ENCODE measurements around the gene HOXD1. TPM values are rescaled to one million over a fixed set of nuclear protein-coding genes. Genes with fewer than 3 reads are reported as not detected.

HOXD1 gene
- total and polyA plus RNA-seq, 2 of the 4 experiments (the other 2 are of a cell fraction) = not detected

DNA sequence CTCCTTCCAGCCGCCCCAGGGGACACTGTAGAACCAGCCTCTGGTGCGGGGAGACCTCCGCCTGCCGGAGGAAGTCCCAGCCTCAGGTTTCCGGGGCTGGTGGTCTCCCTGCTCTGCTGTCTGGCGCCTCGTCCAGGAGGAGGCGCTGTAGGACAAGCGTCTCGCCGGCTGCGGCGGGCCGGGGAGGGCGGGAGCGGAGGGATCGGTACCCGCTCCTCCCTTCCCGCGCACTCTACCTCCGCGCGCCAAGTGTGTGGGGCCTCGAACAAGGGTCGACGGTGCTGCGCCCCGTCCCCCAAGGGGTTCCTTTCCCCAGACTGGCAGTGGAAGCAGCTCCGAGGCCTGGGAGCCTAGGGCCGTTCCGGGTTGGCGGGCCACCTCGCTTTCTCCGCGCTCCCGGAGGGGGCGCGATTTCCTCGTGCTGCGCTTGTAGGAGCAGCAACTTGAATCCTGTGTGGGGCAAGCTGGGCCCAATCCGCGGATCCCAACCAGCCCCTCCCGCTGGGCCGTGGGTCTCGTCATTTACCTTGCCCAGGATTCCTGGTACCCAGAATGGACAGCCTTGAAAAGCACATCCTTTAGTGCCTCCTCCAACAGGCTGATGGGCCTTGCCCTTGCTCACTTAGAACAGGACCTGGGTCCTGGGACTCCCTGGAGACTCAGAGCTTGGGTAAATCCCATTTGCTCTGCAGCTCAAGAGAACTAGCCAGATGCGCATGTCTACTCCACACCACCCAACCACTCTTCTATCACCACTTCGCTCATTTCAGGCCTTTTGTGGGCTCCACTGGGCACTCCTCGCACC is 47.8 kb upstream of the HOXD1 start:
- H2AK9ac ChIP-seq (replicated peaks; ENCODE audit: low read depth, low read length, poor library complexity) = no peak overlapping the region
- H3K36me3 ChIP-seq (ENCODE audit: control insufficient read depth, insufficient read depth, low read length) = no peaks in the 10 kb centered on the region
- H4K20me1 ChIP-seq (ENCODE audit: insufficient read depth, low read length) = no peaks in the 10 kb centered on the region
- no peak overlapping the region for H3K23ac ChIP-seq (ENCODE audit: low read depth, low read length)
- no peak overlapping the region for H2BK15ac ChIP-seq (ENCODE audit: low read depth, low read length)
- in situ Hi-C loops (cut with MboI; ENCODE audit: low sequenced_read_pairs) = loop anchor here (5.0 kb wide), 1 partner anchor 412 kb away; no protein-coding TSS in a partner anchor
- peak overlapping the region; percentile 50 for H3K4me3 ChIP-seq (ENCODE audit: insufficient read depth, low read depth, low read length)
- peaks cover 74% of the 10 kb centered on the region for H3K27me3 ChIP-seq (ENCODE audit: control insufficient read depth, insufficient read depth, low read length)
- no peak overlapping the region for H4K5ac ChIP-seq (ENCODE audit: low read depth, low read length)
- no peak overlapping the region for H4K8ac ChIP-seq (ENCODE audit: low read depth in 2 of 2, low read length in 2 of 2)
- no peak overlapping the region for H3K27ac ChIP-seq (ENCODE audit: insufficient read depth, low read length)
- DNase-seq = peak; percentile 46
- BruUV-seq (replicated peaks) = no TSS peak
- intact Hi-C loops (cut with micrococcal nuclease) = loop anchor here (1.0 to 2.0 kb wide), 4 partner anchors 315 to 674 kb away; no protein-coding TSS in a partner anchor
- H3K4me1 ChIP-seq (ENCODE audit: control insufficient read depth, insufficient read depth, low read length) = no peaks in the 10 kb centered on the region
- H4K91ac ChIP-seq (ENCODE audit: insufficient read depth, low read depth, low read length) = no peak overlapping the region
- POLR2A ChIA-PET (ENCODE audit: unreplicated experiment) = no interaction called here
- no peak overlapping the region for H3K18ac ChIP-seq (ENCODE audit: low read depth, low read length)
- ATAC-seq (ENCODE audit: low read depth) = peak; percentile 95
- H3K4ac ChIP-seq (ENCODE audit: low read depth, low read length) = no peak overlapping the region
- peaks cover 3% of the 10 kb centered on the region for H3K9me3 ChIP-seq (ENCODE audit: control insufficient read depth, insufficient read depth, low read length)
- H3K4me2 ChIP-seq (ENCODE audit: low read depth, low read length) = peak overlapping the region; percentile 88
- H3K14ac ChIP-seq (replicated peaks; ENCODE audit: low read depth, low read length) = no peak overlapping the region
- H3K9me1 ChIP-seq (ENCODE audit: insufficient read depth, low read length) = no peaks in the 10 kb centered on the region
- TF ChIP-seq RAD21 (IDR thresholded peaks at IDR 0.05; ENCODE audit: low read length) (peak; percentile 93), FOS (IDR thresholded peaks at IDR 0.05; ENCODE audit: low read depth, low read length) (no peak), BHLHE40 (IDR thresholded peaks at IDR 0.05; ENCODE audit: low read depth, low read length) (no peak), SMC3 (IDR thresholded peaks at IDR 0.05; ENCODE audit: low read depth, low read length) (peak; percentile 85), RCOR1 (IDR thresholded peaks at IDR 0.05; ENCODE audit: insufficient replicate concordance, low read length) (no peak), CTCF (conservative IDR thresholded peaks at IDR 0.05; ENCODE audit: low read depth, low read length) (peak; percentile 82), MAZ (IDR thresholded peaks at IDR 0.05; ENCODE audit: borderline replicate concordance, low read depth, low read length) (peak; percentile 83; the same call in 1 of the 2 replicates)
- peak overlapping the region; percentile 88 for H2AFZ ChIP-seq (replicated peaks; ENCODE audit: low read length, poor library complexity)
- dilution Hi-C loops (cut with HindIII; ENCODE audit: low sequenced_read_pairs, unreplicated experiment) = no loop called here
- H3K56ac ChIP-seq (ENCODE audit: extremely low read depth, insufficient read depth, low read length) = no peak overlapping the region
- H3K79me1 ChIP-seq (ENCODE audit: low read depth in 1 of 2, low read length in 2 of 2) = no peaks in the 10 kb centered on the region
- CTCF ChIA-PET = interaction anchor here (0.6 to 2.5 kb wide), 18 partner anchors 9 to 1161 kb away, joined by 3 to 24 read pairs (median 3); no protein-coding TSS in a partner anchor
- H2BK120ac ChIP-seq (ENCODE audit: low read depth, low read length) = no peak overlapping the region
- H2BK5ac ChIP-seq (ENCODE audit: low read depth, low read length, poor library complexity, severe bottlenecking) = no peak overlapping the region
- H3K9ac ChIP-seq (ENCODE audit: low read depth, low read length) = no peak overlapping the region
- WGBS, 2 experiments (ENCODE audit: extremely low coverage in 2 of 2, insufficient read length in 1 of 2) = 18% methylated on average over 18 of the region's 48 CpGs; no CpG with 5 or more reads in 1 of the 2 experiments
- H2AK5ac ChIP-seq (ENCODE audit: low read depth, low read length) = no peak overlapping the region
- no peak overlapping the region for H2BK20ac ChIP-seq (ENCODE audit: low read depth, low read length)

Data from IMR-90 (cell line).